Hepatocyte (in vitro differentiated cells): ENCODE data around the gene RNF208.

Source experiments
- EZH2 ChIP-seq: fragments of 200-600 bp; sonication (generic); IDR thresholded peaks from 2 replicates; pipeline ENCODE4 v1.6.1; 2016; ENCODE audit warnings: antibody characterized with exemption, mild to moderate bottlenecking, borderline replicate concordance
- TF ChIP-seq, protein P1 (sequence below): fragments of 200-600 bp; sonication (generic); IDR thresholded peaks from 2 replicates; pipeline ENCODE4 v1.5.1; 2016; ENCODE audit warnings: antibody characterized with exemption, mild to moderate bottlenecking; ENCODE audit not compliant: poor library complexity

DNA sequence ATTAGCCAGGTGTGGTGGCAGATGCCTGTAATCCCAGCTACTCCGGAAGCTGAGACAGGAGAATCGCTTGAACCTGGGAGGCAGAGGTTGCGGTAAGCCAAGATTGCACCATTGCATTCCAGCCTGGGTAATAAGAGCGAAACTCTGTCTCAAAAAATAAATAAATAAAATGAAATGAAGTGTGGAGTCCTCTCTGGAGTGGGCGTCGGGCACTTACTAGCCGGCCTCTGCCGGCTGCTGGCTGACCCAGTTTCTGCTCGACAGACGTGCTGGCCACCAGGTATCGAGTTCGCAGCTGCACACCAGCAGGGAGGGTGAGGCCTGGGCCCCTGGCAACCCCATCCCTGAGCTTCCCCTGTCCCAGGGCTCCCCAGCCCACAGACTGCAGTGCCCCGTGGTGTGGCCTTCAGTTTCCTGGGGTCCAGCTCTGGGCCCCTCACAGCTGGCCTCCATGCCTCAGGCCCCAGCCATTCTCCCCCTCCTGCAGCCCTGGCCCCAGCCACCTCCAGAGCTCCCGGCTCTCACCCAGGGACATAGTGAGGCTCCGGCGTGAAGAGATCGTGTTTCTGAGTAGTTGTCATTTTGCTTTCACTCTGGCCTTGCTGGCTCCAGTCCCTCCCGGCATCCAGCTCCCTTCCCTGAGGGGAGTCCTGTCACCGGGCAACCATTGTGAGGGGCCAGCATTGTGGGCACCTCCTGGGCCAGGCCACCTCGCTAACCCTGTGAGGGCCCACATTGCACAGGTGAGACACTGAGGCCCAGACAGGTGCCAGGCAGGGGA, 25.3 kb upstream of the RNF208 start:
- TF ChIP-seq, protein P1, sequence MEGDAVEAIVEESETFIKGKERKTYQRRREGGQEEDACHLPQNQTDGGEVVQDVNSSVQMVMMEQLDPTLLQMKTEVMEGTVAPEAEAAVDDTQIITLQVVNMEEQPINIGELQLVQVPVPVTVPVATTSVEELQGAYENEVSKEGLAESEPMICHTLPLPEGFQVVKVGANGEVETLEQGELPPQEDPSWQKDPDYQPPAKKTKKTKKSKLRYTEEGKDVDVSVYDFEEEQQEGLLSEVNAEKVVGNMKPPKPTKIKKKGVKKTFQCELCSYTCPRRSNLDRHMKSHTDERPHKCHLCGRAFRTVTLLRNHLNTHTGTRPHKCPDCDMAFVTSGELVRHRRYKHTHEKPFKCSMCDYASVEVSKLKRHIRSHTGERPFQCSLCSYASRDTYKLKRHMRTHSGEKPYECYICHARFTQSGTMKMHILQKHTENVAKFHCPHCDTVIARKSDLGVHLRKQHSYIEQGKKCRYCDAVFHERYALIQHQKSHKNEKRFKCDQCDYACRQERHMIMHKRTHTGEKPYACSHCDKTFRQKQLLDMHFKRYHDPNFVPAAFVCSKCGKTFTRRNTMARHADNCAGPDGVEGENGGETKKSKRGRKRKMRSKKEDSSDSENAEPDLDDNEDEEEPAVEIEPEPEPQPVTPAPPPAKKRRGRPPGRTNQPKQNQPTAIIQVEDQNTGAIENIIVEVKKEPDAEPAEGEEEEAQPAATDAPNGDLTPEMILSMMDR, result no peak
- no peak for TF ChIP-seq EZH2
